Sigmoid colon (tissue), 7 donors: ENCODE data around the gene UVRAG. TPM values are rescaled to one million over a fixed set of nuclear protein-coding genes. Genes with fewer than 3 reads are reported as not detected.

Source experiments
- DNase-seq: peaks from one replicate; pipeline ENCODE4 v3.0.0-alpha.2; 2019
- H3K27ac ChIP-seq, 4 donors: fragments of 200-600 bp; sonication (generic); one replicate each; pipeline ENCODE4 v1.5.1; 2016 to 2019; ENCODE audit warnings: mild to moderate bottlenecking in 1 of 4
- H3K27me3 ChIP-seq, 3 donors: fragments of 200-600 bp; sonication (generic); one replicate each; pipeline ENCODE4 v1.5.1; 2019; ENCODE audit warnings: mild to moderate bottlenecking in 1 of 3
- H3K36me3 ChIP-seq, 4 donors: fragments of 200-600 bp; sonication (generic); one replicate each; pipeline ENCODE4 v1.5.1; 2016 to 2019
- H3K4me1 ChIP-seq, 4 donors: fragments of 200-600 bp; sonication (generic); one replicate each; pipeline ENCODE4 v1.5.1; 2017 to 2019
- H3K4me3 ChIP-seq, 4 donors: fragments of 200-600 bp; sonication (generic); one replicate each; pipeline ENCODE4 v1.5.1; 2017 to 2019; ENCODE audit warnings: mild to moderate bottlenecking in 2 of 4, moderate library complexity in 1 of 4
- H3K9me3 ChIP-seq, 4 donors: fragments of 200-600 bp in 3 of 4; sonication (generic) in 3 of 4; one replicate each; pipeline versions ENCODE4 v1.5.1 to v1.6.1; 2013 to 2019
- CTCF ChIP-seq, 4 experiments: fragments of 450-650 bp in 3 of 4; fragments of 200-600 bp in 1 of 4; IDR thresholded peaks; one replicate each; pipeline ENCODE4 v1.5.1; 2016 to 2019; ENCODE audit warnings: antibody characterized with exemption in 4 of 4, mild to moderate bottlenecking in 3 of 4, moderate library complexity in 2 of 4
- EP300 ChIP-seq, 4 donors: sonication (generic); formaldehyde crosslinking; IDR thresholded peaks; one replicate each; pipeline ENCODE4 v1.6.1; 2017; ENCODE audit warnings: antibody characterized with exemption in 4 of 4
- POLR2A ChIP-seq, 2 donors: fragments of 450-650 bp; IDR thresholded peaks; one replicate each; pipeline ENCODE4 v1.6.1; 2016; ENCODE audit warnings: antibody characterized with exemption in 2 of 2, mild to moderate bottlenecking in 2 of 2, moderate library complexity in 2 of 2
- POLR2AphosphoS5 ChIP-seq, 4 donors: sonication (generic); formaldehyde crosslinking; IDR thresholded peaks; one replicate each; pipeline ENCODE4 v1.6.1; 2017; ENCODE audit warnings: antibody characterized with exemption in 4 of 4
- WGBS, 2 donors: extraction: QIAGEN DNeasy Blood & Tissue Kit; methylation state at CpG; one replicate each; pipeline ENCODE4 v1.1.7; 2013; 5-methylcytosine and 5-hydroxymethylcytosine counted together
- intact Hi-C: fragments of 100-400 bp; cut with DNase I; formaldehyde crosslinking; loops from one replicate; pipeline ENCODE4 v1.15.1; 2023
- polyA plus RNA-seq, 3 donors: library from polyadenylated mRNA; stranded (reverse); fragments of 200-250 nt; gene quantifications; one replicate each; pipeline ENCODE4 v1.2.3, GENCODE V29; 2013
- total RNA-seq, 4 donors: library from RNA; depleted of rRNA; stranded (reverse); fragments of >200 nt; gene quantifications; one replicate each; pipeline ENCODE4 v1.1.0, GENCODE V29; 2016
- donor health status: healthy with polysubstance abuse.
- donor health status: Bipolar disorder and iron deficiency.
- donor health status: healthy.

The UVRAG gene
- total and polyA plus RNA-seq, 7 donors = 4.9 to 43.2 (median 29.3) TPM

DNA sequence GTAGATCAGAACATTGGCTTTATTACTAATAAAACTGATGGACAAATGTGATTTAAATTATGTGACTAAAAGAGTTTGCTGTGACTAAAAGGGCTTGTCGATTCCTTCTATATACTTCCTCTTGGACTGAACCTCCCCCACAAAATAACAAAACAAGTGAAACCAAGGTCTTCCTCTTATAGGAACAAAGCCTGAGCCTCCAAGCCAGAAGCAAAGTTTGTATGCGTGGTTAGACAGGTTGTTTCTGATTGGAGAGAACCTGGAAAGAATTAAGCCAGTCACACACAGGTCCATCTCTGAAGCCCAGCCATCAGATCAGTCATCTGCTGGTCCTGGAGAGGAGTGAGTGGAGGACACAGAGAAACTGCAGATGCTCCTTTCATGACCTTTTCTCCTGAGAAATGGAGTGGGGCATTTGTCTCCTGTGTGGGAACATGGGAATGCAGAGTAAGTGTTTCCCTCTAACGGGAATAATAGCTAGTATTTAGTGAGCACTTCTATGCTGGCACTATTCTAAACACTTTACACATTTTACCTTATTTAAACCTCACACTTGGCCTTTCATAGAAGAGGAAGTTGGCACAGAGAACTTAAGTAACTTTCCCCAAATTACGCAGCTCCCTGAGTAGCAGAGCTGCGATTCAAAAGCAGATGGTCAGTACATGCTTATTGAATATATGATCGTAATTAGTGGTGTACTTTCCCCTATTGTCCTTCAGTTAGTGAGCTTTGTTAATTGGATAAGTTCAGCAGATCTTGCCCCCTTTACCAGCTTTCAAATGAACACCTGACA, 77.1 kb downstream of the UVRAG start:
- intact Hi-C loops = no loop called here
- Histone ChIP-seq H3K9me3 (no peaks in the 10 kb centered on the region), H3K27me3 (no peaks in the 10 kb centered on the region), H3K4me3 (no peak overlapping the region), H3K36me3 (peaks cover 0 to 4% (median 0%) of the 10 kb centered on the region in 4 donors), H3K27ac (peak overlapping the region in 1 of 4 donors; percentile 6), H3K4me1 (no peaks in the 10 kb centered on the region)
- 69 to 83% methylated on average over 6 of the region's 6 CpGs for WGBS, 2 donors
- TF ChIP-seq POLR2A (IDR thresholded peaks at IDR 0.05) (no peak), EP300 (IDR thresholded peaks at IDR 0.05) (no peak)
- DNase-seq = no peak

- no peak overlapping the region for H3K27ac ChIP-seq
- no peak overlapping the region for H3K4me3 ChIP-seq
- no peaks in the 10 kb centered on the region for H3K9me3 ChIP-seq
- H3K36me3 ChIP-seq = peaks cover 0 to 4% (median 0%) of the 10 kb centered on the region in 4 donors
- no peaks in the 10 kb centered on the region for H3K4me1 ChIP-seq
- TF ChIP-seq CTCF (IDR thresholded peaks at IDR 0.05) = no peak
- intact Hi-C loops = no loop called here
- 76 to 91% methylated on average over 4 of the region's 4 CpGs for WGBS, 2 donors
- no peaks in the 10 kb centered on the region for H3K27me3 ChIP-seq
- no peak for DNase-seq
These were observed 78.2 kb downstream of the UVRAG start for GRCh38 chr11:75893251-75893650.

- H3K36me3 ChIP-seq = peaks cover 0 to 4% (median 0%) of the 10 kb centered on the region in 4 donors
- H3K9me3 ChIP-seq = no peaks in the 10 kb centered on the region
- H3K27me3 ChIP-seq = no peaks in the 10 kb centered on the region
- no peak for TF ChIP-seq POLR2AphosphoS5 (IDR thresholded peaks at IDR 0.05)
- TF ChIP-seq CTCF (IDR thresholded peaks at IDR 0.05) = no peak
- TF ChIP-seq POLR2A (IDR thresholded peaks at IDR 0.05) = no peak
- no peak for TF ChIP-seq EP300 (IDR thresholded peaks at IDR 0.05)
- no peak for DNase-seq
- no peak overlapping the region for H3K4me3 ChIP-seq
- intact Hi-C loops = no loop called here
- 79 to 81% methylated on average over 3 of the region's 3 CpGs for WGBS, 2 donors
- H3K4me1 ChIP-seq = peaks cover 0 to 3% (median 1%) of the 10 kb centered on the region in 4 donors
- H3K27ac ChIP-seq = no peak overlapping the region
These were observed 79.1 kb downstream of the UVRAG start for GRCh38 chr11:75894036-75894585.

DNA sequence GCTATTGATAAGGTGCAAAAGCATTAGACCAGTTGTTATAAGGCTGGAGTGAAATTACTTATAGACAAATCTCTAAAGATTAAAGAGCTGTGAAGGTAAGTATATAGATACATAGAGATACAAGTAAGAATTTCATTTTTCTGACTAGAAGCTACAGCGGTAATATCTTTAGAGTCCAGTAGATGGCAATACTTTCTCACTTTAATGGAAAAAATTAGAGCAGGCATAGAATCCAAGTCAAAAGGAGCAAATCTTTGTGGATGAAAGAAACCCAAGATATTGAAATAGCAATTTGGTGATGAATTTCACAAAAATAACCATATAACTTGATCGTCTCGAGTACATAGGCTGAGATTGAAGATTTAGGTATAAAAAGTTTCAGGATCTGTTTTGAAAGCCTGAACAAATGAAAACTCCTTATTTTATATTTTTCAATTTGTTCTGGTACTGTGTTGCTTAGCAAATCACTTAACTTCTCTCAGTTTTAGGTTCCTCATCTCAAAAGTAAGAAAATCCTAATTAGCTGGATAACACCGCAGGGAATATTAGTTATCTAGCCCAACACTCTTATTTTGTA, 81.9 kb downstream of the UVRAG start:
- no peak overlapping the region for H3K27ac ChIP-seq
- intact Hi-C loops = loop anchor here (1.0 to 2.0 kb wide), 3 partner anchors 255 to 422 kb away; partner anchors contain the start of gene WNT11
- H3K9me3 ChIP-seq = no peaks in the 10 kb centered on the region
- no peak for DNase-seq
- TF ChIP-seq CTCF (IDR thresholded peaks at IDR 0.05) (peak; percentile 47 to 74 (median 71)), POLR2A (IDR thresholded peaks at IDR 0.05) (no peak)
- 30 to 50% methylated on average over 4 of the region's 4 CpGs for WGBS, 2 donors
- no peak overlapping the region for H3K4me3 ChIP-seq
- H3K27me3 ChIP-seq = no peaks in the 10 kb centered on the region
- H3K4me1 ChIP-seq = peaks cover 0 to 30% (median 23%) of the 10 kb centered on the region in 4 donors
- peaks cover 0 to 4% (median 0%) of the 10 kb centered on the region in 4 donors for H3K36me3 ChIP-seq

GRCh38 chr11:75898871-75899270, 83.9 kb downstream of the UVRAG start:
- H3K36me3 ChIP-seq = no peaks in the 10 kb centered on the region
- peaks cover 0 to 30% (median 28%) of the 10 kb centered on the region in 4 donors for H3K4me1 ChIP-seq
- intact Hi-C loops = no loop called here
- no peak overlapping the region for H3K4me3 ChIP-seq
- TF ChIP-seq CTCF (IDR thresholded peaks at IDR 0.05) = no peak
- TF ChIP-seq EP300 (IDR thresholded peaks at IDR 0.05) = no peak
- no peak for TF ChIP-seq POLR2AphosphoS5 (IDR thresholded peaks at IDR 0.05)
- TF ChIP-seq POLR2A (IDR thresholded peaks at IDR 0.05) = no peak
- no peak overlapping the region for H3K27ac ChIP-seq
- DNase-seq = no peak
- no peaks in the 10 kb centered on the region for H3K9me3 ChIP-seq
- WGBS, 2 donors = 89 to 91% methylated on average over 2 of the region's 2 CpGs
- H3K27me3 ChIP-seq = no peaks in the 10 kb centered on the region
